ENCODE measurements around the gene PAPPA. TPM values are rescaled to one million over a fixed set of nuclear protein-coding genes. Genes with fewer than 3 reads are reported as not detected.

The PAPPA gene
- total RNA-seq, 4 donors from 2014 or later = 0.29 to 17.1 (median 2.4) TPM

DNA sequence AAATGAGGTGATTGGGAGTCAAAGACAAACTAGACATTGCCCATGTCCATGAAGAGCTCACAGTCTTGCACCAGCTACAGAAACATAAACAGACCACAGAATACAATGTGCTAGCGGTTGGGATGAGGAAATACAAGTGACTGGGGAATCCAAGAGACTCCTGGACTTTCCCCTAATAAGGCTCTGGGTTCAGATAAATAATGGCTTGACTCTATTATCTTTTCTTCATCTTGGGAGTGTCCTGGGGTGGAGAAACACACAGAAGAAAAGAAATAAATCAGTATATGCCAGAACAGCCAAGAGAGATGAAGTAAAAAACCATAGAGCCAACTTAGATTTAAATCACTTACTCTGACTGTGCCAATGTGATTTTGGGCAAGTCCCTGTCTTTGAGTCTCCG, 227.8 kb downstream of the PAPPA start:
- H3K9me3 ChIP-seq = no peaks in the 10 kb centered on the region
- H3K4me1 ChIP-seq = no peaks in the 10 kb centered on the region
- intact Hi-C loops (cut with DNase I; ENCODE audit: low total_unique reads) = no loop called here
- TF ChIP-seq, protein P1, sequence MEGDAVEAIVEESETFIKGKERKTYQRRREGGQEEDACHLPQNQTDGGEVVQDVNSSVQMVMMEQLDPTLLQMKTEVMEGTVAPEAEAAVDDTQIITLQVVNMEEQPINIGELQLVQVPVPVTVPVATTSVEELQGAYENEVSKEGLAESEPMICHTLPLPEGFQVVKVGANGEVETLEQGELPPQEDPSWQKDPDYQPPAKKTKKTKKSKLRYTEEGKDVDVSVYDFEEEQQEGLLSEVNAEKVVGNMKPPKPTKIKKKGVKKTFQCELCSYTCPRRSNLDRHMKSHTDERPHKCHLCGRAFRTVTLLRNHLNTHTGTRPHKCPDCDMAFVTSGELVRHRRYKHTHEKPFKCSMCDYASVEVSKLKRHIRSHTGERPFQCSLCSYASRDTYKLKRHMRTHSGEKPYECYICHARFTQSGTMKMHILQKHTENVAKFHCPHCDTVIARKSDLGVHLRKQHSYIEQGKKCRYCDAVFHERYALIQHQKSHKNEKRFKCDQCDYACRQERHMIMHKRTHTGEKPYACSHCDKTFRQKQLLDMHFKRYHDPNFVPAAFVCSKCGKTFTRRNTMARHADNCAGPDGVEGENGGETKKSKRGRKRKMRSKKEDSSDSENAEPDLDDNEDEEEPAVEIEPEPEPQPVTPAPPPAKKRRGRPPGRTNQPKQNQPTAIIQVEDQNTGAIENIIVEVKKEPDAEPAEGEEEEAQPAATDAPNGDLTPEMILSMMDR (IDR thresholded peaks at IDR 0.05) = no peak
- TF ChIP-seq POLR2A (IDR thresholded peaks at IDR 0.05) = no peak
- no peak overlapping the region for H3K4me3 ChIP-seq
- H3K27me3 ChIP-seq = no peaks in the 10 kb centered on the region
- no peak overlapping the region for H3K27ac ChIP-seq
- DNase-seq = no peak
- no peaks in the 10 kb centered on the region for H3K36me3 ChIP-seq

DNA sequence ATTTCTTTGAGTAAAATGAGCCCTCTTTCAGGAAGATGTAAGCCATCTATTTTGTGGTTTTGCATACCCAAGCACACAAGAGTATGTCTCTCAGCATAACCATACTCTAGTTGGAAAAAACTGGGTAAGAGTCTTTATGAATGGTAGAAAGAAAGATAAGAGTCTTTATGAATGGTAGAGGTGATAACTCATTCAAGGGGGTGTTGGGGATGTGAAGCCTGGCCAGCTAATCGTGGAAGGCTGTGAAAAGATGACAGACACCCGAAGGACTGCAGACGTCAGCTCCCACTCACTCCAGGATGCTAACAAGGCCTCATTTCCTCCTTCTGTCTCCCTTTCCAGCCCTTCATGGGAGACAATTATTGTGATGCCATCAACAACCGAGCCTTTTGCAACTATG, 228.5 kb downstream of the PAPPA start:
- no peak overlapping the region for H3K4me3 ChIP-seq
- H3K27ac ChIP-seq = no peak overlapping the region
- no peaks in the 10 kb centered on the region for H3K27me3 ChIP-seq
- H3K36me3 ChIP-seq = no peaks in the 10 kb centered on the region
- no peaks in the 10 kb centered on the region for H3K9me3 ChIP-seq
- H3K4me1 ChIP-seq = no peaks in the 10 kb centered on the region
- TF ChIP-seq, protein P1 (IDR thresholded peaks at IDR 0.05) = no peak
- TF ChIP-seq POLR2A (IDR thresholded peaks at IDR 0.05) = no peak
- intact Hi-C loops (cut with DNase I; ENCODE audit: low total_unique reads) = no loop called here
- no peak for DNase-seq

DNA sequence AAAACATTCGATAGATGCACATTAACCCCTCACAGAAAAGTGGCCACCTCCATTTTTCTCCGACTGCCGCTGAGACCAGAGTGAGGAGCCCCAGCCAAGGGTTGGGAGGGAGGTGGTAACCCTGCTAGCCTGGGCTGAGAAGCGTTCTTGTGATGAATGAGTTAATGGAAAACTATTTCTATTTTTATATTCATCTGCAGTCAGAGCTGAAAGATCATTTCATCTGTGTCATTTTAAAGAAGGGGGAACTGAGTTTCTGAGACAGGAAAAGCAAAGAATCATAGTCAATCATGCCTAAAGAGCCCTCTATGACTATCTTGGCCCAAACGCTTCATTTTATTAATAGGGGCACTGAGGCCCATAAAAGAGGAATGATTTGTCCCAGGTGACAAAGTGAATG, 229.5 kb downstream of the PAPPA start:
- no peaks in the 10 kb centered on the region for H3K9me3 ChIP-seq
- H3K27ac ChIP-seq = no peak overlapping the region
- intact Hi-C loops (cut with DNase I; ENCODE audit: low total_unique reads) = no loop called here
- no peaks in the 10 kb centered on the region for H3K4me1 ChIP-seq
- TF ChIP-seq POLR2A (IDR thresholded peaks at IDR 0.05) = no peak
- TF ChIP-seq, protein P1 (IDR thresholded peaks at IDR 0.05) = no peak
- no peak for DNase-seq
- no peaks in the 10 kb centered on the region for H3K27me3 ChIP-seq
- H3K4me3 ChIP-seq = no peak overlapping the region
- H3K36me3 ChIP-seq = no peaks in the 10 kb centered on the region

DNA sequence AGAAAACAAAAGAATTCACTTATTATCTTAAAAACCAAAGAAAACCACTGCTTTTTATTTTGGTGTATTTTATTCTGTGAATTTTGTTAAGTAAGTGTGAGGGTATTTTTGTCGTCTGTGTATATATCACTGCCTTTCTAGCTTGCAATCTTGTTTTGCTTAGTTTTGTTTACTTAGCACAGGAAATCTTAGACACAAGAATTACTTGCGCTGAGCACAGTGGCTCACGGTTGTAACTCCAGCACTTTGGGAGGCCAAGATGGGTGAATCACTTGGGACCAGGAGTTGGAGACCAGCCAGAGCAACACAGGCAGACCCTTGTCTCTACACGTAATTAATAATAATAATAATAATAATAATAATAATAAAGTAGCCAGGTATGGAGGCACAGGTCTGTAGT, 230.3 kb downstream of the PAPPA start:
- intact Hi-C loops (cut with DNase I; ENCODE audit: low total_unique reads) = no loop called here

DNA sequence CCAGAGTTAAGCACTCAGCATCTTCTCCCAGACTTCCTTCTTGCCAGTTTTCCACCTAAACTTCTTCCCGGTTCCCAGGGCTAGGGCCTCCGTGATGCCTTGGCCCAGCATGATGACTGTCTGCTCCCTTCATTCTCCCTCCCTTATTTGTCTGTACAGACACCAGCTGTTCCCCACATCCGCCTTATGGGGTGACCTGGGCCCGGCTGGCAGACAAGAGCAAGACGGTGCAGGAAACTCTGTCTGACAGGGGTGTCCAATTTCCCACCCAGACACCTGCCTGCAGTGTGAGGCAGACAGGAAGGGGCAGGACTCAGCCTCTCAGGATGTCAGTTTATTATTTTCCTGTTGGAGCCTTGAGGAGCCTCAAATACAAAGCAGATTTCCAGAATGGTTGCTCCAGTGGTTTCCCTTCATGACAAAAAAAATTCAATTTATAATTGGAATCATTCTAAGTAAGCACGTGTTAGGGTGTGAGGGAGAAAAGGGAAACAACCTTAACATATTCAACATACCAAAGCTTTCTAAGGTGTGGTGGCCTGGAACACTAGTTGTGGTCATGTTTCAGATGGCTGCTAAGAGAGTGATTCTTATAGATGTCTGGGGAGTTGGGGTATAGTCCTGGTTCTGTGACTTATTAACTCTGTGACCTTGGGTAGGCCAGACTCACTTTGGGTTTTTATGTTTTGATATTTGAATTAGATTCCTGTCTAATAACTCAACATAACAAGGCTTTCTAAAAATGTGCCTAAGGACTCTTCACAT, 234.5 kb downstream of the PAPPA start:
- Histone ChIP-seq H3K36me3 (no peaks in the 10 kb centered on the region), H3K27me3 (no peaks in the 10 kb centered on the region), H3K9me3 (no peaks in the 10 kb centered on the region), H3K27ac (no peak overlapping the region), H3K4me3 (no peak overlapping the region), H3K4me1 (no peaks in the 10 kb centered on the region)
- intact Hi-C loops (cut with DNase I; ENCODE audit: low total_unique reads) = no loop called here
- DNase-seq = no peak
- TF ChIP-seq, protein P1 (IDR thresholded peaks at IDR 0.05) = no peak

More for the DNA sequence above, 230.3 kb downstream of the PAPPA start:
- no peak for TF ChIP-seq POLR2A (IDR thresholded peaks at IDR 0.05)
- TF ChIP-seq, protein P1 (IDR thresholded peaks at IDR 0.05) = no peak
- DNase-seq = no peak
- Histone ChIP-seq H3K27ac (no peak overlapping the region), H3K4me1 (no peaks in the 10 kb centered on the region), H3K9me3 (no peaks in the 10 kb centered on the region), H3K36me3 (no peaks in the 10 kb centered on the region), H3K27me3 (no peaks in the 10 kb centered on the region), H3K4me3 (no peak overlapping the region)

Data from uterus (tissue), 4 donors.